CD4-positive, alpha-beta T cell treated with Interleukin-15 for 4 hours (primary cell): ENCODE data around the gene MTMR1.

ENCODE experiments used
- DNase-seq: peaks from one replicate; pipeline ENCODE4 v3.0.0-alpha.2; 2020; ENCODE audit warnings: low spot score

Gene MTMR1

GRCh38 chrX:150692831-150693724 lies at the start of gene MTMR1:
MTMR1 (plus strand) TSS chrX:150693396; CDS start chrX:150693531, 135 bp downstream.
- DNase-seq, result peak; percentile 34

- no peak for DNase-seq
Measured at GRCh38 chrX:150643958-150644357, 49.2 kb upstream of the MTMR1 start.

- DNase-seq, result no peak
Measured at GRCh38 chrX:150644422-150644821, 48.8 kb upstream of the MTMR1 start.

- no peak for DNase-seq
Measured at GRCh38 chrX:150647331-150647730, 45.9 kb upstream of the MTMR1 start.

GRCh38 chrX:150648296-150648940 lies 44.8 kb upstream of the MTMR1 start:
- no peak for DNase-seq

GRCh38 chrX:150649096-150649870 lies 43.9 kb upstream of the MTMR1 start:
- peak; percentile 0 for DNase-seq

GRCh38 chrX:150651906-150652305 lies 41.3 kb upstream of the MTMR1 start:
- DNase-seq, result no peak

- DNase-seq, result no peak
Measured at GRCh38 chrX:150655788-150656187, 37.4 kb upstream of the MTMR1 start.

- no peak for DNase-seq
Measured at GRCh38 chrX:150663073-150663472, 30.1 kb upstream of the MTMR1 start.

- DNase-seq, result no peak
Measured at GRCh38 chrX:150664290-150664689, 28.9 kb upstream of the MTMR1 start.

- no peak for DNase-seq
Measured at GRCh38 chrX:150676221-150676620, 17.0 kb upstream of the MTMR1 start.

- no peak for DNase-seq
Measured at GRCh38 chrX:150680974-150681373, 12.2 kb upstream of the MTMR1 start.

- no peak for DNase-seq
Measured at GRCh38 chrX:150683112-150683511, 10.1 kb upstream of the MTMR1 start.

- DNase-seq, result peak; percentile 69
Measured at GRCh38 chrX:150683536-150684146, 9.6 kb upstream of the MTMR1 start.

GRCh38 chrX:150688911-150689451 lies 4.2 kb upstream of the MTMR1 start:
- no peak for DNase-seq

- DNase-seq, result no peak
Measured at GRCh38 chrX:150690126-150690525, 3.1 kb upstream of the MTMR1 start.

- no peak for DNase-seq
Measured at GRCh38 chrX:150692296-150692695, 900 bp upstream of the MTMR1 start.

- DNase-seq, result peak; percentile 61
Measured at GRCh38 chrX:150693725-150694574, 754 bp downstream of the MTMR1 start.

GRCh38 chrX:150694738-150695410 lies 1.7 kb downstream of the MTMR1 start:
- peak; percentile 38 for DNase-seq

GRCh38 chrX:150696331-150696730 lies 3.1 kb downstream of the MTMR1 start:
- no peak for DNase-seq
